ENCODE data around the gene B4GALT1.

Gene B4GALT1

DNA sequence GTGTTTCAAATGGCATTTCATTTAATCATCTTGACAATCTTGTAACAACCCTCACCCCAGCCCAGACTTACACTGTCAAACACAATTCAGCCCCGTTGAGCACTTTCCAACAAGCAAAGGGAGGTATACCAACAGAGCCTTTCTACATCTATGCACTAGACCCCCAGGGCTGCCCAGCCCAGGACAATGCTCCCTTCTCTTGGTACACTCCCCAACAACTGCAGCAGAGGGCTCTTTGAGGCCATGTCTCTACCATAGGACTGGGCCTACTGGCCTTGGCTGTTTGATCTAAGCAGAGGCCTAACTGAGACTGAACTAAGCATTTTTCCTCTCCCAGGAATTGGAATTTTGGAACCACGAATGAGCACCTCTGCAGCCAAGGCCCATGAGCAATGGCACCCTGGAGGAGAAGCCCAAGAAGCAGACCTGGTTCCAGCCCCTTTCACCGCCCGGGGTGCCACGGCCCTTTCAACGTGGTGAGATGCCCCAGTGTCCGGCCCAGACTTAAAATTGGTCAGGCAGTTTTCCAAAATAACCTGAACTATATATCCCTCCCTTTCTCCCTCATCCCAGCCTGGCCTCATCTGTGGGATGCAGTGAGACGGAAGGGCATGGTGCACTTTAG is 43.6 kb downstream of the B4GALT1 start:
- H3K4me3 ChIP-seq (ENCODE audit: low read depth, low read length), result no peak overlapping the region
- no peaks in the 10 kb centered on the region for H3K27me3 ChIP-seq
- TF ChIP-seq, protein P1, sequence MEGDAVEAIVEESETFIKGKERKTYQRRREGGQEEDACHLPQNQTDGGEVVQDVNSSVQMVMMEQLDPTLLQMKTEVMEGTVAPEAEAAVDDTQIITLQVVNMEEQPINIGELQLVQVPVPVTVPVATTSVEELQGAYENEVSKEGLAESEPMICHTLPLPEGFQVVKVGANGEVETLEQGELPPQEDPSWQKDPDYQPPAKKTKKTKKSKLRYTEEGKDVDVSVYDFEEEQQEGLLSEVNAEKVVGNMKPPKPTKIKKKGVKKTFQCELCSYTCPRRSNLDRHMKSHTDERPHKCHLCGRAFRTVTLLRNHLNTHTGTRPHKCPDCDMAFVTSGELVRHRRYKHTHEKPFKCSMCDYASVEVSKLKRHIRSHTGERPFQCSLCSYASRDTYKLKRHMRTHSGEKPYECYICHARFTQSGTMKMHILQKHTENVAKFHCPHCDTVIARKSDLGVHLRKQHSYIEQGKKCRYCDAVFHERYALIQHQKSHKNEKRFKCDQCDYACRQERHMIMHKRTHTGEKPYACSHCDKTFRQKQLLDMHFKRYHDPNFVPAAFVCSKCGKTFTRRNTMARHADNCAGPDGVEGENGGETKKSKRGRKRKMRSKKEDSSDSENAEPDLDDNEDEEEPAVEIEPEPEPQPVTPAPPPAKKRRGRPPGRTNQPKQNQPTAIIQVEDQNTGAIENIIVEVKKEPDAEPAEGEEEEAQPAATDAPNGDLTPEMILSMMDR (IDR thresholded peaks at IDR 0.05; ENCODE audit: low read depth, low read length), result no peak
- H3K9me3 ChIP-seq, result no peaks in the 10 kb centered on the region
- peaks cover 4% of the 10 kb centered on the region for H3K4me1 ChIP-seq
- no peaks in the 10 kb centered on the region for H3K36me3 ChIP-seq
- DNase-seq, result no peak

DNA sequence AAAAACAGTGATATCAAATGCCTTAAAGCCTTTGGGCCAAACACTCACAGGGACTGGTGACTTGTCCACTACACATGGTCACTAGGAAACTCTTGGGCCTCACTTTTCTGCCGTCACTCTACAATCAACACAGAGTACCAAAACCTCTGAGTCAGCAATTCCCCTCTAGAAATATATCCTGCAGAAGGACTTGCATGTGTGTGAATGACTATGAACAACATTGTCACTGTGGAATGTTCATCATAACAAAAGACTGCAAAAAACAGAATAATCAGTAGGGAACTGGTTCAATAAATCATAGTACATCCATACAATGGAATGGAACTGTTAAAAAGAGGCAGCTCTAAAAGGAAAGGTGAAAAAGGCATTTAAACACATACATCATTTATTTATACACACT is 46.5 kb downstream of the B4GALT1 start:
- no peak for DNase-seq
- no peaks in the 10 kb centered on the region for H3K36me3 ChIP-seq
- no peak overlapping the region for H3K4me3 ChIP-seq (ENCODE audit: low read depth, low read length)
- TF ChIP-seq, protein P1 (IDR thresholded peaks at IDR 0.05; ENCODE audit: low read depth, low read length), result no peak
- H3K9me3 ChIP-seq, result no peaks in the 10 kb centered on the region
- H3K4me1 ChIP-seq, result no peaks in the 10 kb centered on the region
- H3K27me3 ChIP-seq, result no peaks in the 10 kb centered on the region

DNA sequence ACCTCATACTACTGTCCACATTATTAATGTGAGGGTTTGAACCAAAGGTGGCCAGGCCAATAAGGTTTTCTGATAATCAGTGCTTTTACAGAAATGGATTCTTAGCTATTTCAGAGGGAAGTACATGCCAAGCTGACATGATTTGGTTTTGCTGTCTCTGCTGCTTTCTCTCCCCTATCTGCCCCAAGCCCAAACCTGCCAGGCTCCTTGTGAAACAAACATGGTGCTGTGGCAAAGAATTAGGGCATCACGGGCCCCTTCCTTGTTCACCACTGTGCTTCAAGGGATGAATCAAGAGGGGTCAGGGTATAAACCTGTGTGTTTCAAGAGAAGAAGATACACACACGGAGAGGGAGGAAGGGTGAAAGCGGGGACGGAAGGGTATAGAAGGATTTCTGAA is 49.3 kb downstream of the B4GALT1 start:
- Histone ChIP-seq H3K9me3 (no peaks in the 10 kb centered on the region), H3K27me3 (no peaks in the 10 kb centered on the region), H3K4me1 (no peaks in the 10 kb centered on the region), H3K36me3 (no peaks in the 10 kb centered on the region), H3K4me3 (ENCODE audit: low read depth, low read length) (no peak overlapping the region)
- DNase-seq, result no peak
- TF ChIP-seq, protein P1 (IDR thresholded peaks at IDR 0.05; ENCODE audit: low read depth, low read length), result no peak

DNA sequence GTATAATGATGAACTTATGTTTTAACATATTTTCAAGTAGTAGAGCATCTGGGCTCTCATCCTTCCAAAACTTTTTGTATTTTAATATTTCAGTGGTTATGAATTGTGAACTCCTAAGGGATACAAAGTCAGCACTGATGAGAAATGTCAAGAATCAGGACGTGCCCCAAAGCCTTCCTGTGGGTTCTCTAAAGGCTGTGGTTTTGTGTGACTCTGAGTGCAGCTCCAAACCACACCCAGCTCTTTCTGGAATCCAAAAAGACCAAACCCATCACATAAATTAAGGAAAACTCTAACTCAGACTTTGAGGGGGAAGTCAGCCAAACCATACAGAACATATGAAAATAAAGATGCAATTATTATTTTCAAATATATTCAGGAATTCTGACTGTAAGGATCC is 49.8 kb downstream of the B4GALT1 start:
- no peak overlapping the region for H3K4me3 ChIP-seq (ENCODE audit: low read depth, low read length)
- no peaks in the 10 kb centered on the region for H3K36me3 ChIP-seq
- H3K27me3 ChIP-seq, result no peaks in the 10 kb centered on the region
- no peaks in the 10 kb centered on the region for H3K9me3 ChIP-seq
- DNase-seq, result no peak
- no peaks in the 10 kb centered on the region for H3K4me1 ChIP-seq
- TF ChIP-seq, protein P1 (IDR thresholded peaks at IDR 0.05; ENCODE audit: low read depth, low read length), result no peak

DNA sequence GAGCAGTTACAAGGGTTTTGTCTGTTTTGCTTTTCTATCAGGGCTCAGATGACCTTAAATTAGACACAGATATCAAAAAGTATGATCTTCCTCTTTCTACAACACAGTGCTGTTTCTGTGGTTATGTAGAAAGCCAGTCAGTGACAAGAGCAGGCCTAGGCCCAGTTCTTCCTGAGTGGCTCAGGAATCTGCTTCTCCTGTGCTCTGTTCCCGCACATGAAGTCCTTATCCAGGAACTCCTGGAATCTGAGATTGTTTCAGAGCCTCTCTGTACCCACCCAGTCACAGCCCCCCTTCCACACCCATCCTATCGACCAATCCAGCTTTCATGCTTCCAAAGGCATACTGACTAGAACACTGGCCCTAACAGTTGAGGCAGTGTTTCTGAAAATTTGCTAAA is 50.3 kb downstream of the B4GALT1 start:
- Histone ChIP-seq H3K9me3 (no peaks in the 10 kb centered on the region), H3K4me3 (ENCODE audit: low read depth, low read length) (no peak overlapping the region), H3K4me1 (no peaks in the 10 kb centered on the region), H3K36me3 (no peaks in the 10 kb centered on the region), H3K27me3 (no peaks in the 10 kb centered on the region)
- DNase-seq, result no peak
- TF ChIP-seq, protein P1 (IDR thresholded peaks at IDR 0.05; ENCODE audit: low read depth, low read length), result no peak

DNA sequence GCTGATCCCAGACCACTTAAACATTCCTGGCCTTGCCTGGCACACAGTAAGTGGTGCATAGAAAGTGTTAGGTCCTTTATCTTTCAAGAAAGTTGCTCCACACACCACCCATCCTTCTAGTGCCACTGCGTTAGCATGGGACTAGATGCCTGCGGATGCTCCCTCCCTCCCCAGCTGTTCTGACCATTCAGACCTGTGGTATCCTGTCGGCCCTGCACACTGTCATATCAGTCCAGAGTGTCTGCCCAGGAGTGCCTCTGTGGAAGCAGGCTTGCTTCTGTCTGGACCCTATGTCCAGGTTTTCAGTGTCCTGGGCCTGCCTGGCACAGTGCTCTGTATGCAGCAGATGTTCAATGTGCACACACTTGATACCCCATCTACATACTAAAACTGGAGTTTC is 52.4 kb downstream of the B4GALT1 start:
- H3K36me3 ChIP-seq, result no peaks in the 10 kb centered on the region
- H3K4me3 ChIP-seq (ENCODE audit: low read depth, low read length), result no peak overlapping the region
- no peak for DNase-seq
- H3K27me3 ChIP-seq, result no peaks in the 10 kb centered on the region
- no peaks in the 10 kb centered on the region for H3K4me1 ChIP-seq
- TF ChIP-seq, protein P1 (IDR thresholded peaks at IDR 0.05; ENCODE audit: low read depth, low read length), result no peak
- H3K9me3 ChIP-seq, result no peaks in the 10 kb centered on the region

Data from BE2C (cell line).